Common myeloid progenitor, CD34-positive (primary cell): Measurements from ENCODE around the gene RNF183.

Experiments
- CTCF ChIA-PET: fragments of 350-600 bp; sonication (Branson Sonifier 250); formaldehyde crosslinking; loops from one replicate; lab custom pipeline; 2021; ENCODE audit warnings: antibody characterized with exemption; lab: Charles Lee
- POLR2A ChIA-PET: fragments of 350-600 bp; sonication (Branson Sonifier 250); formaldehyde crosslinking; loops from one replicate; lab custom pipeline; 2021; ENCODE audit warnings: antibody characterized with exemption; lab: Charles Lee
- DNase-seq, 3 donors: peaks; one replicate each; pipeline versions ENCODE4 v3.0.0 to v3.0.0-alpha.2; 2013
- H3K27ac ChIP-seq, 2 experiments: 1 replicate in 1 of 2; 2 replicates in 1 of 2; pipeline ENCODE4 v1.7.0; 2013; ENCODE audit warnings: inconsistent platforms in 2 of 2, low read length in 2 of 2, mild to moderate bottlenecking in 2 of 2, low read depth in 1 of 2, moderate library complexity in 1 of 2; ENCODE audit not compliant: severe bottlenecking in 2 of 2, insufficient read depth in 1 of 2, poor library complexity in 1 of 2
- H3K27me3 ChIP-seq, 5 experiments: replicated peaks in 2 of 5; 1 replicate in 3 of 5; 2 replicates in 2 of 5; pipeline versions ENCODE4 v1.6.1 to v1.7.0; 2013; ENCODE audit warnings: low read length in 4 of 5, mild to moderate bottlenecking in 2 of 5, moderate library complexity in 2 of 5, inconsistent platforms in 1 of 5; ENCODE audit not compliant: insufficient read depth in 5 of 5, control insufficient read depth in 4 of 5
- H3K36me3 ChIP-seq, 4 experiments: 1 replicate in 2 of 4; 2 replicates in 2 of 4; pipeline versions ENCODE4 v1.6.1 to v1.7.0; 2013; ENCODE audit warnings: low read length in 3 of 4, control low read depth in 1 of 4, mild to moderate bottlenecking in 1 of 4; ENCODE audit not compliant: control insufficient read depth in 4 of 4, insufficient read depth in 4 of 4
- H3K4me1 ChIP-seq, 4 experiments: 1 replicate in 3 of 4; 2 replicates in 1 of 4; pipeline versions ENCODE4 v1.6.1 to v1.7.1; 2013; ENCODE audit warnings: low read length in 3 of 4, mild to moderate bottlenecking in 3 of 4, control low read depth in 1 of 4, inconsistent platforms in 1 of 4, moderate library complexity in 1 of 4; ENCODE audit not compliant: control insufficient read depth in 4 of 4, insufficient read depth in 4 of 4; ENCODE audit errors: control extremely low read depth in 1 of 4
- H3K4me3 ChIP-seq, 7 experiments: 1 replicate in 4 of 7; 2 replicates in 3 of 7; pipeline versions ENCODE4 v1.5.1 to v1.7.0; 2013; ENCODE audit warnings: mild to moderate bottlenecking in 7 of 7, low read length in 6 of 7, moderate library complexity in 6 of 7, inconsistent platforms in 2 of 7, low read depth in 2 of 7, control low read depth in 1 of 7; ENCODE audit not compliant: insufficient read depth in 4 of 7, control insufficient read depth in 1 of 7; ENCODE audit errors: extremely low read depth in 1 of 7
- H3K9me3 ChIP-seq, 5 experiments: 1 replicate in 4 of 5; 2 replicates in 1 of 5; pipeline versions ENCODE4 v1.6.1 to v1.7.1; 2013; ENCODE audit warnings: low read length in 4 of 5, mild to moderate bottlenecking in 2 of 5, inconsistent platforms in 1 of 5, low read depth in 1 of 5, moderate library complexity in 1 of 5; ENCODE audit not compliant: control insufficient read depth in 4 of 5, insufficient read depth in 2 of 5; ENCODE audit errors: control extremely low read depth in 1 of 5
- WGBS: methylation state at CpG from one replicate; pipeline ENCODE4 v1.1.5; 2013; ENCODE audit not compliant: insufficient coverage; 5-methylcytosine and 5-hydroxymethylcytosine counted together

RNF183 gene

GRCh38 chr9:113310538-113310937, 7.4 kb upstream of the RNF183 start:
- H3K4me3 ChIP-seq: no peak overlapping the region
- H3K9me3 ChIP-seq: no peaks in the 10 kb centered on the region
- H3K36me3 ChIP-seq: no peaks in the 10 kb centered on the region
- CTCF ChIA-PET: interaction anchor here (1.0 to 2.7 kb wide), 15 partner anchors 8 to 348 kb away, joined by 3 to 14 read pairs (median 4); partner anchors contain the start of gene ALAD
- DNase-seq: no peak
- H3K27ac ChIP-seq: no peak overlapping the region
- POLR2A ChIA-PET: interaction anchor here (0.6 kb wide), 1 partner anchor 12 kb away, joined by 5 read pairs; no protein-coding TSS in a partner anchor
- no peaks in the 10 kb centered on the region for H3K27me3 ChIP-seq
- no CpG with 5 or more reads among the region's 3 CpGs for WGBS
- no peaks in the 10 kb centered on the region for H3K4me1 ChIP-seq

- H3K36me3 ChIP-seq: no peaks in the 10 kb centered on the region
- DNase-seq: peak; percentile 50 to 72 (median 68)
- no peak overlapping the region for H3K27ac ChIP-seq
- no peaks in the 10 kb centered on the region for H3K4me1 ChIP-seq
- H3K27me3 ChIP-seq: no peaks in the 10 kb centered on the region
- WGBS: no CpG with 5 or more reads among the region's 2 CpGs
- no peaks in the 10 kb centered on the region for H3K9me3 ChIP-seq
- no peak overlapping the region for H3K4me3 ChIP-seq
- ChIA-PET POLR2A (no interaction called here), CTCF (interaction anchor here (0.6 to 2.5 kb wide), 19 partner anchors 9 to 282 kb away, joined by 3 to 12 read pairs (median 4); partner anchors contain the start of genes CDC26, PRPF4 and WDR31)
Measured at GRCh38 chr9:113309204-113309813, 6.1 kb upstream of the RNF183 start.

GRCh38 chr9:113307396-113307975, 4.3 kb upstream of the RNF183 start:
- CTCF ChIA-PET: interaction anchor here (0.7 to 1.5 kb wide), 3 partner anchors 11 to 281 kb away, joined by 3 to 4 read pairs (median 3); no protein-coding TSS in a partner anchor
- no peaks in the 10 kb centered on the region for H3K4me1 ChIP-seq
- H3K27ac ChIP-seq: no peak overlapping the region
- H3K27me3 ChIP-seq: no peaks in the 10 kb centered on the region
- no peak for DNase-seq
- 90% methylated on average over 8 of the region's 8 CpGs for WGBS
- no peak overlapping the region for H3K4me3 ChIP-seq
- no peaks in the 10 kb centered on the region for H3K9me3 ChIP-seq
- POLR2A ChIA-PET: no interaction called here
- no peaks in the 10 kb centered on the region for H3K36me3 ChIP-seq

- no peak for DNase-seq
- no CpG with 5 or more reads among the region's 1 CpG for WGBS
- Histone ChIP-seq H3K9me3 (no peaks in the 10 kb centered on the region), H3K4me3 (no peak overlapping the region), H3K27ac (no peak overlapping the region), H3K4me1 (no peaks in the 10 kb centered on the region), H3K27me3 (no peaks in the 10 kb centered on the region), H3K36me3 (no peaks in the 10 kb centered on the region)
- POLR2A ChIA-PET: no interaction called here
- CTCF ChIA-PET: interaction anchor here (1.5 kb wide), 1 partner anchor 12 kb away, joined by 3 read pairs; no protein-coding TSS in a partner anchor
Measured at GRCh38 chr9:113306566-113306965, 3.4 kb upstream of the RNF183 start.

GRCh38 chr9:113301548-113301947, 1.6 kb downstream of the RNF183 start:
- ChIA-PET CTCF (interaction anchor here (0.8 to 1.1 kb wide), 2 partner anchors 10 to 20 kb away, joined by 3 read pairs; no protein-coding TSS in a partner anchor), POLR2A (no interaction called here)
- Histone ChIP-seq H3K4me3 (no peak overlapping the region), H3K9me3 (no peaks in the 10 kb centered on the region), H3K36me3 (no peaks in the 10 kb centered on the region), H3K27me3 (no peaks in the 10 kb centered on the region), H3K4me1 (peaks cover 0 to 9% (median 8%) of the 10 kb centered on the region in 4 experiments), H3K27ac (no peak overlapping the region)
- DNase-seq: no peak
- 97% methylated on average over 5 of the region's 8 CpGs for WGBS

GRCh38 chr9:113299800-113300292, 3.3 kb downstream of the RNF183 start:
- no peak overlapping the region for H3K27ac ChIP-seq
- H3K4me3 ChIP-seq: peak overlapping the region in 3 of 7 experiments; percentile 40 to 51 (median 42)
- CTCF ChIA-PET: interaction anchor here (0.9 to 1.9 kb wide), 5 partner anchors 8 to 102 kb away, joined by 3 to 5 read pairs (median 5); partner anchors contain the start of gene ALAD
- peaks cover 0 to 9% (median 8%) of the 10 kb centered on the region in 4 experiments for H3K4me1 ChIP-seq
- H3K27me3 ChIP-seq: no peaks in the 10 kb centered on the region
- WGBS: 50% methylated on average over 6 of the region's 8 CpGs
- POLR2A ChIA-PET: no interaction called here
- DNase-seq: peak; percentile 68 to 87 (median 86)
- no peaks in the 10 kb centered on the region for H3K36me3 ChIP-seq
- H3K9me3 ChIP-seq: no peaks in the 10 kb centered on the region
